Body of pancreas (tissue), 4 donors: Measurements from ENCODE around the gene SPATA13.

Source experiments
- POLR2A ChIP-seq, 3 donors: fragments of 450-650 bp; IDR thresholded peaks; one replicate each; pipeline ENCODE4 v1.6.1; 2016; ENCODE audit warnings: antibody characterized with exemption in 3 of 3, mild to moderate bottlenecking in 2 of 3
- TF ChIP-seq, protein P1 (sequence below), 7 experiments: fragments of 450-650 bp in 4 of 7; fragments of 200-600 bp in 3 of 7; sonication (generic) in 3 of 7; IDR thresholded peaks; one replicate each; pipeline ENCODE4 v1.5.1; 2016 to 2019; ENCODE audit warnings: antibody characterized with exemption in 7 of 7

DNA sequence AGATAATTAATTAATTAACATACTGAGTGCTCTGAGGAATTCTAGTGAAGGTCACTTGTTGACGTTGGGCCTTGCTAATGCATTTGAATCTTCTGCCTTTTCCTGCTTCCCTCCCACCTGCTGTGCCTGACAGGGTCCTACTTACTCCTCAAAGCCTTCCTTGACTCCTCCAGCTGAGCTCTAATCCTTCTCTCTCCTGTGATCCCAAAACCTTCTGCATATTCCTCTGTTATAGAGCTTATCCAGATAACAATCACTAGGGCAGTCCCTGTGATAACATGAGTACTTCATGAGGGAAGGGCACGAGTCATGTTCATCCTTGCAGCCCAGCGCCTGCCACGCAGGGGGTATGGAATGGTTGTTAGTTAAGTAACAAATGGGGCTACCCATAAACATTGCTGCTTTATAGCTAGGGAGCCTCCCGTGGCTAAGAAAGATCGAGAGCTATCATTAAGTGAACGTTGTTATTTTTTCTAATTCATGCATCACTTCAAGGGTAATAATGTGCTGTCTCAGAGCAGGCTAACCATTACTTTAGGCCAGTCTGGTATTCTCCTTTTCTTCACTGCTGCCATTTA lies 19.1 kb upstream of the SPATA13 start:
- TF ChIP-seq POLR2A (IDR thresholded peaks at IDR 0.05), result no peak
- TF ChIP-seq, protein P1, sequence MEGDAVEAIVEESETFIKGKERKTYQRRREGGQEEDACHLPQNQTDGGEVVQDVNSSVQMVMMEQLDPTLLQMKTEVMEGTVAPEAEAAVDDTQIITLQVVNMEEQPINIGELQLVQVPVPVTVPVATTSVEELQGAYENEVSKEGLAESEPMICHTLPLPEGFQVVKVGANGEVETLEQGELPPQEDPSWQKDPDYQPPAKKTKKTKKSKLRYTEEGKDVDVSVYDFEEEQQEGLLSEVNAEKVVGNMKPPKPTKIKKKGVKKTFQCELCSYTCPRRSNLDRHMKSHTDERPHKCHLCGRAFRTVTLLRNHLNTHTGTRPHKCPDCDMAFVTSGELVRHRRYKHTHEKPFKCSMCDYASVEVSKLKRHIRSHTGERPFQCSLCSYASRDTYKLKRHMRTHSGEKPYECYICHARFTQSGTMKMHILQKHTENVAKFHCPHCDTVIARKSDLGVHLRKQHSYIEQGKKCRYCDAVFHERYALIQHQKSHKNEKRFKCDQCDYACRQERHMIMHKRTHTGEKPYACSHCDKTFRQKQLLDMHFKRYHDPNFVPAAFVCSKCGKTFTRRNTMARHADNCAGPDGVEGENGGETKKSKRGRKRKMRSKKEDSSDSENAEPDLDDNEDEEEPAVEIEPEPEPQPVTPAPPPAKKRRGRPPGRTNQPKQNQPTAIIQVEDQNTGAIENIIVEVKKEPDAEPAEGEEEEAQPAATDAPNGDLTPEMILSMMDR (IDR thresholded peaks at IDR 0.05), result no peak
